CD4-positive, alpha-beta memory T cell (primary cell): ENCODE results near the gene TCFL5. TPM values are rescaled to one million over a fixed set of nuclear protein-coding genes. Genes with fewer than 3 reads are reported as not detected.

Experiments
- CTCF ChIA-PET: fragments of 350-600 bp; sonication (Branson Sonifier 250); formaldehyde crosslinking; loops from one replicate; lab custom pipeline; 2021; ENCODE audit warnings: inconsistent platforms; ENCODE audit not compliant: partially characterized antibody; lab: Charles Lee
- POLR2A ChIA-PET: fragments of 350-600 bp; sonication (Branson Sonifier 250); formaldehyde crosslinking; loops from one replicate; lab custom pipeline; 2021; ENCODE audit not compliant: partially characterized antibody; lab: Charles Lee
- DNase-seq, 5 donors: peaks; one replicate each; pipeline versions ENCODE4 v3.0.0 to v3.0.0-alpha.2; 2020 to 2022; ENCODE audit warnings: mixed read lengths in 1 of 5
- H3K27ac ChIP-seq: one replicate; pipeline ENCODE4 v1.7.0; 2013; ENCODE audit warnings: low read depth, low read length
- H3K27me3 ChIP-seq: 2 replicates; pipeline ENCODE4 v1.7.0; 2013; ENCODE audit warnings: mild to moderate bottlenecking, low read length, moderate library complexity; ENCODE audit not compliant: insufficient read depth
- H3K36me3 ChIP-seq: 2 replicates; pipeline ENCODE4 v1.7.0; 2013; ENCODE audit warnings: mild to moderate bottlenecking, low read length, moderate library complexity; ENCODE audit not compliant: insufficient read depth
- H3K4me1 ChIP-seq: 2 replicates; pipeline ENCODE4 v1.7.0; 2013; ENCODE audit warnings: mild to moderate bottlenecking, low read length, moderate library complexity; ENCODE audit not compliant: insufficient read depth
- H3K4me3 ChIP-seq, 2 donors: one replicate each; pipeline ENCODE4 v1.7.0; 2013; ENCODE audit warnings: low read length in 2 of 2, mild to moderate bottlenecking in 1 of 2
- H3K9me3 ChIP-seq, 2 donors: one replicate each; pipeline ENCODE4 v1.7.0; 2013; ENCODE audit warnings: low read length in 2 of 2, control low read depth in 1 of 2; ENCODE audit not compliant: control insufficient read depth in 1 of 2
- H3K27ac Mint-ChIP-seq, 7 donors: one replicate each; pipeline ENCODE4 v1.8.0; 2020 to 2021; ENCODE audit warnings: mixed read lengths in 7 of 7, mild to moderate bottlenecking in 6 of 7, inconsistent platforms in 3 of 7, moderate library complexity in 3 of 7
- H3K27me3 Mint-ChIP-seq, 2 donors: one replicate each; pipeline ENCODE4 v1.8.0; 2020 to 2021; ENCODE audit warnings: mixed read lengths in 2 of 2
- H3K36me3 Mint-ChIP-seq, 2 donors: one replicate each; pipeline ENCODE4 v1.8.0; 2020 to 2021; ENCODE audit warnings: mixed read lengths in 2 of 2, inconsistent platforms in 1 of 2, mild to moderate bottlenecking in 1 of 2
- H3K4me1 Mint-ChIP-seq, 4 donors: one replicate each; pipeline ENCODE4 v1.8.0; 2020 to 2021; ENCODE audit warnings: mixed read lengths in 4 of 4, mild to moderate bottlenecking in 1 of 4
- H3K4me3 Mint-ChIP-seq, 8 donors: one replicate each; pipeline ENCODE4 v1.8.0; 2020 to 2021; ENCODE audit warnings: mixed read lengths in 8 of 8, mild to moderate bottlenecking in 7 of 8, moderate library complexity in 6 of 8, inconsistent platforms in 3 of 8
- H3K9me3 Mint-ChIP-seq, 8 donors: one replicate each; pipeline ENCODE4 v1.8.0; 2020 to 2021; ENCODE audit warnings: mixed read lengths in 8 of 8, mild to moderate bottlenecking in 5 of 8, inconsistent platforms in 3 of 8, moderate library complexity in 1 of 8
- intact Hi-C: fragments of 100-400 bp; cut with micrococcal nuclease; formaldehyde crosslinking; loops from one replicate; pipeline ENCODE4 v1.15.1; 2023
- polyA plus RNA-seq, 2 donors: library from polyadenylated mRNA; unstranded; fragments of 300-500 nt; fragmentation: Illumina TruSeq; gene quantifications; one replicate each; pipeline ENCODE4 v1.2.3, GENCODE V29; 2021
- total RNA-seq, 2 experiments: library from RNA; stranded (reverse); gene quantifications; one replicate each; pipeline ENCODE4 v1.2.3, GENCODE V29; 2021

The TCFL5 gene
- total and polyA plus RNA-seq, 4 experiments from 2014 or later, result 0.52 to 10.3 (median 6.2) TPM

DNA sequence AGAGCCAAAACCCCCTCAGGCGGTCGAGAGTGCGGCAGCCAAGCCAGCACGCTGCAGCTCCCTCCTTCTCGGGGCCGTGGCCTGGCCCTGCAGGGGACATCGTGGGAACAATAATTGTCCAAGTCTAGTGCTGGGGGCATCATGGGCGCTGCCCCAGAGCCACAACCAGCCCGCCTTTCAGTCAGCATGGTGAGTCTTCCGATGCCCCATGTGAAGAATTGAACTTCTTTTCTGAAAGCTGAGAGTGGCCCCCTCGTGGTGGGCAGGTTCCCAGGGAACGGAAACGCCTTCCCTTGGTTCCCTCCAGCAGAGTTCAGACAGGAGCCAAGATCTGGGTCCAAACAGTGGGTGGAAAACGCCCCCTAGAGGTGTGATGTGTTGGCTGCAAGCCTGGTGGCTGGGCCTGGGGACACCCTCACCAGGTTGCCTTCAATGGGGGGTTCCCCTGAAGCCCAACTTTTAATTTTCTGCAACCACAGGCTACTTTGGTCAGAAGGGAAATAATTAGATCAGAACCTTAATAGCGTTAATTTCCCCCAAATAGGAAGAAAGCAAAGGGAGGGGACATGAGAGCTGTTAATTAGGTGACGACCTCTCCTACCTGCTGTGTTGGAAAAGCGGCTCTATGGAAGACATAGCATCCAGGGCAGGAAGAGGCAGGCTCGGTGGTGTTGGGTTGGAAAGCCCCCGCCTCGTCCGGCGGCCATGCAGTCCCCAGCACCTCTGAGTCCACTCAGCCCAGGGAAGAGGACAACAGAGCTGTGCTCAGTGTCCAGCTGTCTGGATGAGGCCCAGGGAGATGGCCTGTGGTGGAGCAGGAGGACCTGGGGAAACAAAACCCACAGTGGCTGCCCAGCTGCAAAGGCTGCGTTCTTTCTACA, 70.1 kb downstream of the TCFL5 start:
- Histone ChIP-seq H3K9me3 (no peaks in the 10 kb centered on the region), H3K36me3 (no peaks in the 10 kb centered on the region), H3K4me3 (no peak overlapping the region), H3K27ac (no peak overlapping the region), H3K27me3 (no peaks in the 10 kb centered on the region), H3K4me1 (peaks cover 22% of the 10 kb centered on the region)
- H3K36me3 Mint-ChIP-seq, result peaks cover 0 to 7% of the 10 kb centered on the region in 2 donors
- H3K27ac Mint-ChIP-seq, result peak overlapping the region; percentile 83 to 98 (median 91)
- peak overlapping the region in 5 of 8 donors; percentile 38 to 82 (median 48) for H3K4me3 Mint-ChIP-seq
- intact Hi-C loops, result loop anchor here (1.0 to 10.0 kb wide), 6 partner anchors 52 to 407 kb away; partner anchors contain the start of genes BHLHE23 and RPS21
- no peaks in the 10 kb centered on the region for H3K27me3 Mint-ChIP-seq
- peak; percentile 58 to 70 (median 68) for DNase-seq
- CTCF ChIA-PET, result interaction anchor here (1.0 to 2.7 kb wide), 15 partner anchors 9 to 297 kb away, joined by 3 to 20 read pairs (median 5); partner anchors contain the start of gene OGFR
- POLR2A ChIA-PET, result interaction anchor here (0.9 to 6.2 kb wide), 4 partner anchors 13 to 149 kb away, joined by 3 to 86 read pairs (median 7); partner anchors contain the start of gene OGFR
- peaks cover 0 to 2% (median 0%) of the 10 kb centered on the region in 8 donors for H3K9me3 Mint-ChIP-seq
- peaks cover 4 to 45% (median 17%) of the 10 kb centered on the region in 4 donors for H3K4me1 Mint-ChIP-seq

Other genes starting within 250 kb of the TCFL5 start
- gene SLCO4A1, start 219.3 kb downstream of the TCFL5 start, total RNA-seq, result under 1 TPM; 0.97 to 0.99 TPM
- gene SLCO4A1, start 219.3 kb downstream of the TCFL5 start, polyA plus RNA-seq, result under 1 TPM in 1 of 2 donors, not detected in 1; 0.49 TPM
- gene NTSR1, start 153.0 kb downstream of the TCFL5 start, total RNA-seq, result under 1 TPM; 0.30 to 0.38 TPM
- not detected for gene NTSR1, start 153.0 kb downstream of the TCFL5 start, polyA plus RNA-seq
- gene MRGBP, start 65.3 kb downstream of the TCFL5 start, total RNA-seq, result 10 to 100 TPM in 1 of 2 experiments, 1 to 10 TPM in 1; 9.7 to 11.0 TPM
- gene MRGBP, start 65.3 kb downstream of the TCFL5 start, polyA plus RNA-seq, result 10 to 100 TPM in 1 of 2 donors, 1 to 10 TPM in 1; 6.8 to 10.9 TPM
- 10 to 100 TPM; 73.6 to 75.9 TPM for gene OGFR, start 57.0 kb downstream of the TCFL5 start, total RNA-seq
- 10 to 100 TPM; 13.8 to 65.3 TPM for gene OGFR, start 57.0 kb downstream of the TCFL5 start, polyA plus RNA-seq
- not detected for gene COL9A3, start 44.8 kb downstream of the TCFL5 start, total RNA-seq
- under 1 TPM in 1 of 2 donors, not detected in 1; 0.41 TPM for gene COL9A3, start 44.8 kb downstream of the TCFL5 start, polyA plus RNA-seq
- gene DIDO1, start 64.7 kb upstream of the TCFL5 start, total RNA-seq, result 100 to 1,000 TPM; 127 to 129 TPM
- gene DIDO1, start 64.7 kb upstream of the TCFL5 start, polyA plus RNA-seq, result 10 to 100 TPM; 24.7 to 39.7 TPM
- gene GID8, start 76.3 kb upstream of the TCFL5 start, total RNA-seq, result 10 to 100 TPM; 44.4 to 47.8 TPM
- 10 to 100 TPM; 11.2 to 19.1 TPM for gene GID8, start 76.3 kb upstream of the TCFL5 start, polyA plus RNA-seq
- gene SLC17A9, start 90.9 kb upstream of the TCFL5 start, total RNA-seq, result 1 to 10 TPM; 2.1 to 2.4 TPM
- under 1 TPM in 1 of 2 donors, not detected in 1; 0.13 TPM for gene SLC17A9, start 90.9 kb upstream of the TCFL5 start, polyA plus RNA-seq
- not detected for gene BHLHE23, start 145.1 kb upstream of the TCFL5 start, total RNA-seq
- gene BHLHE23, start 145.1 kb upstream of the TCFL5 start, polyA plus RNA-seq, result not detected